HFFc6 (cell line): Measurements from ENCODE around the gene RAVER2. TPM values are rescaled to one million over a fixed set of nuclear protein-coding genes. Genes with fewer than 3 reads are reported as not detected.

ENCODE experiments used
- DNase-seq: peaks from one replicate; pipeline ENCODE4 v3.0.0-alpha.2; 2018
- H3K27ac Mint-ChIP-seq: 2 replicates; pipeline ENCODE4 v1.8.0; 2020; ENCODE audit warnings: mild to moderate bottlenecking, mixed read lengths
- H3K27me3 Mint-ChIP-seq: 2 replicates; pipeline ENCODE4 v1.8.0; 2021; ENCODE audit warnings: mild to moderate bottlenecking, moderate library complexity, mixed read lengths; ENCODE audit not compliant: insufficient read depth
- H3K36me3 Mint-ChIP-seq: 2 replicates; pipeline ENCODE4 v1.8.0; 2021; ENCODE audit warnings: low read depth, mixed read lengths
- H3K4me1 Mint-ChIP-seq: 2 replicates; pipeline ENCODE4 v1.8.0; 2020; ENCODE audit warnings: low read depth, mixed read lengths
- H3K4me3 Mint-ChIP-seq: 2 replicates; pipeline ENCODE4 v1.8.0; 2020; ENCODE audit warnings: mild to moderate bottlenecking, moderate library complexity, mixed read lengths
- H3K9me3 Mint-ChIP-seq: 2 replicates; pipeline ENCODE4 v1.8.0; 2020; ENCODE audit warnings: mild to moderate bottlenecking, mixed read lengths
- CTCF ChIP-seq: fragments of 200-600 bp; sonication (generic); IDR thresholded peaks from 2 replicates; pipeline ENCODE4 v1.5.0; 2021; ENCODE audit warnings: antibody characterized with exemption, mild to moderate bottlenecking
- total RNA-seq, 6 experiments: library from RNA; stranded (reverse); fragmentation: NEBNext Ultra II Directional; extraction: Animal tissue kit (Norgen Biotek cat#: 25700); gene quantifications; 2 replicates in 1 of 6; 3 replicates in 5 of 6; pipeline ENCODE4 v1.2.3, GENCODE V29; 2021

Gene RAVER2
- total RNA-seq, 6 experiments from 2014 or later = 1.8 to 2.8 (median 2.3) TPM

- TF ChIP-seq CTCF = no peak
- Mint-ChIP-seq H3K4me3 (no peak overlapping the region), H3K36me3 (peaks cover 21% of the 10 kb centered on the region; the same call in 1 of the 2 replicates), H3K27me3 (peaks cover 6% of the 10 kb centered on the region; the same call in 1 of the 2 replicates), H3K4me1 (no peaks in the 10 kb centered on the region), H3K9me3 (no peaks in the 10 kb centered on the region), H3K27ac (no peak overlapping the region)
- no peak for DNase-seq
These were observed 122.4 kb downstream of the RAVER2 start for GRCh38 chr1:64867266-64867665.

GRCh38 chr1:64871256-64871655 lies 126.4 kb downstream of the RAVER2 start:
- Mint-ChIP-seq H3K27ac (no peak overlapping the region), H3K4me3 (no peak overlapping the region), H3K36me3 (peaks cover 39% of the 10 kb centered on the region), H3K27me3 (no peaks in the 10 kb centered on the region), H3K4me1 (no peaks in the 10 kb centered on the region), H3K9me3 (no peaks in the 10 kb centered on the region)
- TF ChIP-seq CTCF = no peak
- DNase-seq = no peak

- no peak for TF ChIP-seq CTCF
- no peak for DNase-seq
- Mint-ChIP-seq H3K9me3 (no peaks in the 10 kb centered on the region), H3K27me3 (no peaks in the 10 kb centered on the region), H3K27ac (no peak overlapping the region), H3K4me1 (no peaks in the 10 kb centered on the region; the same call in 1 of the 2 replicates), H3K4me3 (no peak overlapping the region), H3K36me3 (peaks cover 36% of the 10 kb centered on the region)
These were observed 127.2 kb downstream of the RAVER2 start for GRCh38 chr1:64872067-64872466.

GRCh38 chr1:64873576-64873975 lies 128.7 kb downstream of the RAVER2 start:
- Mint-ChIP-seq H3K4me1 (peaks cover 2% of the 10 kb centered on the region), H3K27ac (no peak overlapping the region), H3K9me3 (no peaks in the 10 kb centered on the region), H3K27me3 (no peaks in the 10 kb centered on the region), H3K4me3 (no peak overlapping the region), H3K36me3 (peaks cover 36% of the 10 kb centered on the region)
- DNase-seq = no peak
- TF ChIP-seq CTCF = no peak

- H3K36me3 Mint-ChIP-seq = peaks cover 33% of the 10 kb centered on the region
These were observed 129.8 kb downstream of the RAVER2 start for GRCh38 chr1:64874666-64875065.

More at GRCh38 chr1:64874666-64875065, 129.8 kb downstream of the RAVER2 start:
- H3K27ac Mint-ChIP-seq = no peak overlapping the region
- no peak for DNase-seq
- TF ChIP-seq CTCF = no peak
- H3K9me3 Mint-ChIP-seq = no peaks in the 10 kb centered on the region
- H3K4me1 Mint-ChIP-seq = peaks cover 13% of the 10 kb centered on the region
- no peak overlapping the region for H3K4me3 Mint-ChIP-seq
- no peaks in the 10 kb centered on the region for H3K27me3 Mint-ChIP-seq
